Loucy (cell line): ENCODE data around the gene MIER2.

Experiments
- H2AFZ ChIP-seq: fragments of 200-600 bp; sonication (generic); 2 replicates; pipeline ENCODE4 v1.6.0; 2016; ENCODE audit warnings: antibody characterized with exemption, mild to moderate bottlenecking, low read length, moderate library complexity
- H3F3A ChIP-seq: fragments of 200-600 bp; 2 replicates; pipeline ENCODE4 v1.6.0; 2016; ENCODE audit warnings: antibody characterized with exemption, low read depth, mild to moderate bottlenecking
- H3K27me3 ChIP-seq: fragments of 200-600 bp; sonication (generic); 2 replicates; pipeline ENCODE4 v1.6.1; 2014; ENCODE audit warnings: low read length, mild to moderate bottlenecking; ENCODE audit not compliant: insufficient read depth, poor library complexity, severe bottlenecking
- H3K36me3 ChIP-seq: fragments of 200-600 bp; sonication (generic); 2 replicates; pipeline ENCODE4 v1.6.1; 2016; ENCODE audit warnings: low read length; ENCODE audit not compliant: insufficient read depth
- H3K4me1 ChIP-seq: fragments of 200-600 bp; sonication (generic); 2 replicates; pipeline ENCODE4 v1.5.1; 2014; ENCODE audit warnings: low read length, mild to moderate bottlenecking; ENCODE audit not compliant: insufficient read depth, poor library complexity, severe bottlenecking
- H3K4me2 ChIP-seq: fragments of 200-600 bp; sonication (generic); 2 replicates; pipeline ENCODE4 v1.6.0; 2014; ENCODE audit warnings: antibody characterized with exemption, low read length, low read depth, mild to moderate bottlenecking; ENCODE audit not compliant: poor library complexity, severe bottlenecking
- H3K4me3 ChIP-seq: fragments of 200-600 bp; sonication (generic); 2 replicates; pipeline ENCODE4 v1.5.1; 2014; ENCODE audit warnings: low read length, mild to moderate bottlenecking, mixed read lengths; ENCODE audit not compliant: poor library complexity, severe bottlenecking
- H3K79me2 ChIP-seq: fragments of 200-600 bp; sonication (generic); 2 replicates; pipeline ENCODE4 v1.6.1; 2014; ENCODE audit warnings: low read length; ENCODE audit not compliant: insufficient read depth
- H3K9ac ChIP-seq: fragments of 200-600 bp; sonication (generic); 2 replicates; pipeline ENCODE4 v1.6.0; 2014; ENCODE audit warnings: mild to moderate bottlenecking, low read depth, low read length, moderate library complexity; ENCODE audit not compliant: poor library complexity, severe bottlenecking
- H3K9me2 ChIP-seq: fragments of 200-600 bp; sonication (generic); replicated peaks from 2 replicates; pipeline ENCODE4 v1.6.1; 2016; ENCODE audit warnings: low read depth, low read length, mixed read lengths
- H3K9me3 ChIP-seq: fragments of 200-600 bp; sonication (generic); 2 replicates; pipeline ENCODE4 v1.6.1; 2014; ENCODE audit warnings: mild to moderate bottlenecking, antibody characterized with exemption, low read length, low read depth; ENCODE audit not compliant: insufficient read depth
- H4K20me1 ChIP-seq: fragments of 200-600 bp; sonication (generic); 2 replicates; pipeline ENCODE4 v1.6.0; 2014; ENCODE audit warnings: antibody characterized with exemption, low read length, mild to moderate bottlenecking; ENCODE audit not compliant: insufficient read depth, poor library complexity, severe bottlenecking
- CTCF ChIP-seq: fragments of 200-600 bp; sonication (generic); conservative IDR thresholded peaks from 2 replicates; pipeline ENCODE4 v1.5.1; 2014; ENCODE audit warnings: mild to moderate bottlenecking, antibody characterized with exemption, low read length
- EZH2phosphoT487 ChIP-seq: fragments of 200-600 bp; IDR thresholded peaks from 2 replicates; pipeline ENCODE4 v1.6.1; 2018; ENCODE audit warnings: antibody characterized with exemption, mild to moderate bottlenecking, moderate library complexity, borderline replicate concordance

Gene MIER2

GRCh38 chr19:282501-282900, 62.1 kb downstream of the MIER2 start:
- no peaks in the 10 kb centered on the region for H3K4me1 ChIP-seq

DNA sequence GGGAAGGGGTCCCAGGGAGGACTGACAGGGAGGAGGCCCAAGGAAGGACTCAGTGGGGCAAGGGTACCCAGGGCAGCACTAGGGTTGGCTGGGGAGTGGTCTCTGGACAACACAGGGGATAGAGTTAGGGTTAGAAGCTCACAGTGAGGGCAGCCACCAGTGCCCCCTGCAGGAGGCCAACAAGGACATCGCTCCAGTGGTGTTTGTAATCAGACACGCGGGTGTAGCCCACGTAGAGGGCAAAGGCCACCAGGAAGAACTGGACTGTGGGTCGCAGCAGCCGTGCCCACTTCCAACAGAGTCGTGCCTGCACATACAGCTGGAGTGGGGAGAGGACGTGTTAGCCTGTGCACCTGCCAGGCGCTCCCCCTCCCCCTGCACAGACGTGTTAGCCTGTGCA, 62.6 kb downstream of the MIER2 start:
- H3K27me3 ChIP-seq = no peaks in the 10 kb centered on the region
- H3K79me2 ChIP-seq = no peaks in the 10 kb centered on the region
- H2AFZ ChIP-seq = no peak overlapping the region
- H3K9ac ChIP-seq = no peak overlapping the region
- H3K9me2 ChIP-seq = no peaks in the 10 kb centered on the region
- no peak overlapping the region for H3K4me2 ChIP-seq
- H3K4me3 ChIP-seq = no peak overlapping the region
- no peaks in the 10 kb centered on the region for H4K20me1 ChIP-seq
- no peaks in the 10 kb centered on the region for H3K4me1 ChIP-seq
- TF ChIP-seq EZH2phosphoT487 (no peak), CTCF (no peak)
- H3K9me3 ChIP-seq = no peaks in the 10 kb centered on the region; the same call in 1 of the 2 replicates
- no peaks in the 10 kb centered on the region for H3K36me3 ChIP-seq
- no peaks in the 10 kb centered on the region for H3F3A ChIP-seq

More at GRCh38 chr19:282501-282900, 62.1 kb downstream of the MIER2 start:
- Histone ChIP-seq H3K9me2 (no peaks in the 10 kb centered on the region), H3K9me3 (no peaks in the 10 kb centered on the region; the same call in 1 of the 2 replicates), H3K9ac (no peak overlapping the region), H3K4me3 (no peak overlapping the region), H3K27me3 (no peaks in the 10 kb centered on the region), H3K79me2 (no peaks in the 10 kb centered on the region), H2AFZ (no peak overlapping the region), H3F3A (no peaks in the 10 kb centered on the region), H3K4me2 (no peak overlapping the region), H3K36me3 (no peaks in the 10 kb centered on the region), H4K20me1 (no peaks in the 10 kb centered on the region)
- TF ChIP-seq EZH2phosphoT487 (no peak), CTCF (no peak)

DNA sequence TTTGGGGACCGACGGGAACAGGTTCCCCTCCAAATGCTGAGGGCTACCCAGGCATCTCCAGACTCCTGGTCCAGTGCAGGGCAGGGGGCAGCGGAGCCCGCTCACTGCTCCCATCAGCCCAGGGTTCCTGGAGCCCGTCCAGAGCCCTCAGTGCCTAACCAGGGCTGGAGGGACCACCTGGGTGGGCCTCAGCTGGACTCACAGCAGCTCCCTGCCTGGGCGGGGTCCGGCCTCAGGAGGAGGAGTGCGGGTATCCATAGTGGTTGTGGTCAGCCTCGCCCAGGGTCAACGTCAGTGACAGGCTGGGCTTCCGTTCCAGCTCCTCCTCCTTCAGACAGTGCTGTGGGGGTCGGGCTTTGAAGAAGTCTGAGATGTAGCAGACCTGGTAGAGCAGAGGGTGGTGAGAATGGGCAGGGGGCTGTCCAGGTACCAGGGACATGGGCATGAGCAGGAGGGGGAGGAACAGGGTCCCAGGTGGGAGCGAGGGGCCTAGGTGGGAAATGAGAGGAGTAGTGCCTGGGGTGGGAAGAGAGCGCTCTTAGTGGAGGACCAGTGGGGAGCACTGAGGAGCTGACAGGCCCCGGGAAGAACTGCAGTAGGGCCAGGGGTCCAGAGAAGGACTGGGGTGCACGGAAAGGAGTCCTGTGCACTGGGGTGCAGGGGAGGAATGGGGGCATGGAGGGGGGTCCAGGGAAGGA, 63.3 kb downstream of the MIER2 start:
- Histone ChIP-seq H3K9ac (no peak overlapping the region), H3K4me3 (no peak overlapping the region), H4K20me1 (no peaks in the 10 kb centered on the region), H3K79me2 (no peaks in the 10 kb centered on the region), H3F3A (no peaks in the 10 kb centered on the region), H3K9me3 (no peaks in the 10 kb centered on the region; the same call in 1 of the 2 replicates), H3K4me2 (no peak overlapping the region), H3K4me1 (no peaks in the 10 kb centered on the region), H3K36me3 (no peaks in the 10 kb centered on the region), H3K27me3 (no peaks in the 10 kb centered on the region), H2AFZ (no peak overlapping the region), H3K9me2 (no peaks in the 10 kb centered on the region)
- TF ChIP-seq CTCF = no peak
- TF ChIP-seq EZH2phosphoT487 = no peak
